HepG2 (cell line): ENCODE measurements around the gene TMEM141.

Source experiments
- KLF16 ChIP-seq, 2 experiments: sonication (generic) in 1 of 2; formaldehyde crosslinking in 1 of 2; IDR thresholded peaks; 2 replicates each; pipeline versions ENCODE4 v1.6.1 to v1.8.0; 2016 to 2023; ENCODE audit warnings: missing genetic modification reagents in 2 of 2, missing compliant biosample characterization in 1 of 2
- MYC ChIP-seq: sonication (generic); formaldehyde crosslinking; IDR thresholded peaks from 2 replicates; pipeline ENCODE4 v1.9.0; 2021; ENCODE audit warnings: missing genetic modification reagents, borderline replicate concordance
- POLR2A ChIP-seq, 2 experiments: IDR thresholded peaks; 2 replicates each; pipeline ENCODE4 v1.6.1; 2011; ENCODE audit warnings: low read depth in 2 of 2, low read length in 2 of 2, mild to moderate bottlenecking in 1 of 2, moderate library complexity in 1 of 2; ENCODE audit not compliant: insufficient read depth in 1 of 2
- RFX5 ChIP-seq: IDR thresholded peaks from 2 replicates; pipeline ENCODE4 v1.6.1; 2011; ENCODE audit warnings: low read depth, low read length, improper control_type of control experiment
- TARDBP ChIP-seq: sonication (generic); formaldehyde crosslinking; IDR thresholded peaks from 2 replicates; pipeline ENCODE4 v1.8.0; 2022; ENCODE audit warnings: mild to moderate bottlenecking, missing genetic modification reagents
- ZNF101 ChIP-seq: sonication (generic); formaldehyde crosslinking; IDR thresholded peaks from 2 replicates; pipeline ENCODE4 v1.4.0; 2020; ENCODE audit warnings: mild to moderate bottlenecking, low read depth, missing genetic modification reagents, borderline replicate concordance
- ZNF256 ChIP-seq: sonication (generic); formaldehyde crosslinking; conservative IDR thresholded peaks from 2 replicates; pipeline ENCODE4 v1.4.0; 2020; ENCODE audit warnings: missing genetic modification reagents
- TF ChIP-seq, protein P1 (sequence below), 2 experiments: IDR thresholded peaks; 2 replicates each; pipeline ENCODE4 v1.6.1; 2011 to 2012; ENCODE audit warnings: low read length in 2 of 2, borderline replicate concordance in 1 of 2, low read depth in 1 of 2, mild to moderate bottlenecking in 1 of 2, moderate library complexity in 1 of 2
- TF ChIP-seq, protein P2 (sequence below): sonication (generic); formaldehyde crosslinking; IDR thresholded peaks from 2 replicates; pipeline ENCODE4 v1.8.0; 2022; ENCODE audit warnings: missing genetic modification reagents, mild to moderate bottlenecking, borderline replicate concordance
- TF ChIP-seq, protein P3 (sequence below): sonication (generic); formaldehyde crosslinking; conservative IDR thresholded peaks from 2 replicates; pipeline ENCODE4 v1.8.1; 2023; ENCODE audit warnings: missing genetic modification reagents
- TF ChIP-seq, protein P4 (sequence below): sonication (generic); formaldehyde crosslinking; IDR thresholded peaks from 2 replicates; pipeline ENCODE4 v1.4.0; 2020; ENCODE audit warnings: missing genetic modification reagents
- TF ChIP-seq, protein P5 (sequence below): sonication (generic); formaldehyde crosslinking; IDR thresholded peaks from 2 replicates; pipeline ENCODE4 v1.4.0; 2020; ENCODE audit warnings: low read depth, mild to moderate bottlenecking, missing genetic modification reagents
- TF ChIP-seq, protein P6 (sequence below): sonication (generic); formaldehyde crosslinking; IDR thresholded peaks from 2 replicates; pipeline ENCODE4 v1.4.0; 2020; ENCODE audit warnings: missing genetic modification reagents
- TF ChIP-seq, protein P7 (sequence below): sonication (generic); formaldehyde crosslinking; IDR thresholded peaks from 2 replicates; pipeline ENCODE4 v1.5.0; 2020; ENCODE audit warnings: mild to moderate bottlenecking, missing genetic modification reagents, moderate library complexity

DNA sequence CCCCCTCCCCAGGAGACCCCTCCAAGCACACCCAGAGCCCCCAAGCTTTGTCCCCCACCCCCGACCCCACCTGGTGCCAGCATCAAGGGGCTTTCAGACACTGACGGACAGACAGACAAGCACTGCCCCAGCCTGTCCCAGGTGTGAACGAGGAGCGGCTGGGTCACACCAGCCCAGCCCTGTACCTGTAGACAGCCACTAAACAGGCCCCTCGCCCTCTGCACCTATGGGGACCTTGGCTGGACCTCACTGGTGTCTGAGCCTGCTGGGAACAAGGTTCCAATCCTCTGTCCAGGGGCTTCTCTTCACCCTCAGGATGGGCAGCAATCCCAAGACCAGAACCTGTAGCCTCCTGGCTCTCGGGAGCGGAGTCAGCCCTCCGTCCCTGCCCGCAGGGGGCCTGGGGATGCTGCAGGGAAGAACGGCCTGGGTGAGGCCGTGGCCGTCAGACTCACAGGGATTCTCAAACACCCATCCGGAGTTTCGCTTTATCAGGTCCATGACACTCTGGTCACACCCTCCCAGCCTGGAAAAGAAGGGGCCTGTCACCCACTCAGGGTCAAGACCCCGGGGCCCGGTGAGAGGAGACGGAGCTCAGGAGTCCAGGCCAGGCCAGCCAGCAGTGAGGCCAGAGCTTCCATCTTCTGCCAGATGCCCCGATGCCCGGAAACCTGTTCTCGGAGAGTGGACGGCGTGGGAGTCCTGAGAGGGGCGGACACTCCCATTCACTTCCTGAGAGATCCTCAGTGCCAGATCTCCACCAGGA, 45.6 kb upstream of the TMEM141 start:
- TF ChIP-seq ZNF101 (CRISPR knock-in tag) = no peak
- no peak for TF ChIP-seq ZNF256 (CRISPR knock-in tag)
- TF ChIP-seq, protein P1, sequence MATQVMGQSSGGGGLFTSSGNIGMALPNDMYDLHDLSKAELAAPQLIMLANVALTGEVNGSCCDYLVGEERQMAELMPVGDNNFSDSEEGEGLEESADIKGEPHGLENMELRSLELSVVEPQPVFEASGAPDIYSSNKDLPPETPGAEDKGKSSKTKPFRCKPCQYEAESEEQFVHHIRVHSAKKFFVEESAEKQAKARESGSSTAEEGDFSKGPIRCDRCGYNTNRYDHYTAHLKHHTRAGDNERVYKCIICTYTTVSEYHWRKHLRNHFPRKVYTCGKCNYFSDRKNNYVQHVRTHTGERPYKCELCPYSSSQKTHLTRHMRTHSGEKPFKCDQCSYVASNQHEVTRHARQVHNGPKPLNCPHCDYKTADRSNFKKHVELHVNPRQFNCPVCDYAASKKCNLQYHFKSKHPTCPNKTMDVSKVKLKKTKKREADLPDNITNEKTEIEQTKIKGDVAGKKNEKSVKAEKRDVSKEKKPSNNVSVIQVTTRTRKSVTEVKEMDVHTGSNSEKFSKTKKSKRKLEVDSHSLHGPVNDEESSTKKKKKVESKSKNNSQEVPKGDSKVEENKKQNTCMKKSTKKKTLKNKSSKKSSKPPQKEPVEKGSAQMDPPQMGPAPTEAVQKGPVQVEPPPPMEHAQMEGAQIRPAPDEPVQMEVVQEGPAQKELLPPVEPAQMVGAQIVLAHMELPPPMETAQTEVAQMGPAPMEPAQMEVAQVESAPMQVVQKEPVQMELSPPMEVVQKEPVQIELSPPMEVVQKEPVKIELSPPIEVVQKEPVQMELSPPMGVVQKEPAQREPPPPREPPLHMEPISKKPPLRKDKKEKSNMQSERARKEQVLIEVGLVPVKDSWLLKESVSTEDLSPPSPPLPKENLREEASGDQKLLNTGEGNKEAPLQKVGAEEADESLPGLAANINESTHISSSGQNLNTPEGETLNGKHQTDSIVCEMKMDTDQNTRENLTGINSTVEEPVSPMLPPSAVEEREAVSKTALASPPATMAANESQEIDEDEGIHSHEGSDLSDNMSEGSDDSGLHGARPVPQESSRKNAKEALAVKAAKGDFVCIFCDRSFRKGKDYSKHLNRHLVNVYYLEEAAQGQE (IDR thresholded peaks at IDR 0.05; ENCODE audit: borderline replicate concordance in 1 of 2, low read depth in 1 of 2, low read length in 2 of 2) = no peak
- TF ChIP-seq, protein P2, sequence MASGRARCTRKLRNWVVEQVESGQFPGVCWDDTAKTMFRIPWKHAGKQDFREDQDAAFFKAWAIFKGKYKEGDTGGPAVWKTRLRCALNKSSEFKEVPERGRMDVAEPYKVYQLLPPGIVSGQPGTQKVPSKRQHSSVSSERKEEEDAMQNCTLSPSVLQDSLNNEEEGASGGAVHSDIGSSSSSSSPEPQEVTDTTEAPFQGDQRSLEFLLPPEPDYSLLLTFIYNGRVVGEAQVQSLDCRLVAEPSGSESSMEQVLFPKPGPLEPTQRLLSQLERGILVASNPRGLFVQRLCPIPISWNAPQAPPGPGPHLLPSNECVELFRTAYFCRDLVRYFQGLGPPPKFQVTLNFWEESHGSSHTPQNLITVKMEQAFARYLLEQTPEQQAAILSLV (CRISPR knock-in tag) = no peak
- TF ChIP-seq, protein P3, sequence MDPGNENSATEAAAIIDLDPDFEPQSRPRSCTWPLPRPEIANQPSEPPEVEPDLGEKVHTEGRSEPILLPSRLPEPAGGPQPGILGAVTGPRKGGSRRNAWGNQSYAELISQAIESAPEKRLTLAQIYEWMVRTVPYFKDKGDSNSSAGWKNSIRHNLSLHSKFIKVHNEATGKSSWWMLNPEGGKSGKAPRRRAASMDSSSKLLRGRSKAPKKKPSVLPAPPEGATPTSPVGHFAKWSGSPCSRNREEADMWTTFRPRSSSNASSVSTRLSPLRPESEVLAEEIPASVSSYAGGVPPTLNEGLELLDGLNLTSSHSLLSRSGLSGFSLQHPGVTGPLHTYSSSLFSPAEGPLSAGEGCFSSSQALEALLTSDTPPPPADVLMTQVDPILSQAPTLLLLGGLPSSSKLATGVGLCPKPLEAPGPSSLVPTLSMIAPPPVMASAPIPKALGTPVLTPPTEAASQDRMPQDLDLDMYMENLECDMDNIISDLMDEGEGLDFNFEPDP (CRISPR knock-in tag) = no peak
- TF ChIP-seq POLR2A (IDR thresholded peaks at IDR 0.05; ENCODE audit: insufficient read depth in 1 of 2, low read depth in 2 of 2, low read length in 2 of 2) = no peak
- TF ChIP-seq, protein P4, sequence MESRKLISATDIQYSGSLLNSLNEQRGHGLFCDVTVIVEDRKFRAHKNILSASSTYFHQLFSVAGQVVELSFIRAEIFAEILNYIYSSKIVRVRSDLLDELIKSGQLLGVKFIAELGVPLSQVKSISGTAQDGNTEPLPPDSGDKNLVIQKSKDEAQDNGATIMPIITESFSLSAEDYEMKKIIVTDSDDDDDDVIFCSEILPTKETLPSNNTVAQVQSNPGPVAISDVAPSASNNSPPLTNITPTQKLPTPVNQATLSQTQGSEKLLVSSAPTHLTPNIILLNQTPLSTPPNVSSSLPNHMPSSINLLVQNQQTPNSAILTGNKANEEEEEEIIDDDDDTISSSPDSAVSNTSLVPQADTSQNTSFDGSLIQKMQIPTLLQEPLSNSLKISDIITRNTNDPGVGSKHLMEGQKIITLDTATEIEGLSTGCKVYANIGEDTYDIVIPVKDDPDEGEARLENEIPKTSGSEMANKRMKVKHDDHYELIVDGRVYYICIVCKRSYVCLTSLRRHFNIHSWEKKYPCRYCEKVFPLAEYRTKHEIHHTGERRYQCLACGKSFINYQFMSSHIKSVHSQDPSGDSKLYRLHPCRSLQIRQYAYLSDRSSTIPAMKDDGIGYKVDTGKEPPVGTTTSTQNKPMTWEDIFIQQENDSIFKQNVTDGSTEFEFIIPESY (CRISPR knock-in tag) = no peak
- TF ChIP-seq TARDBP (CRISPR knock-in tag) = no peak
- TF ChIP-seq, protein P5, sequence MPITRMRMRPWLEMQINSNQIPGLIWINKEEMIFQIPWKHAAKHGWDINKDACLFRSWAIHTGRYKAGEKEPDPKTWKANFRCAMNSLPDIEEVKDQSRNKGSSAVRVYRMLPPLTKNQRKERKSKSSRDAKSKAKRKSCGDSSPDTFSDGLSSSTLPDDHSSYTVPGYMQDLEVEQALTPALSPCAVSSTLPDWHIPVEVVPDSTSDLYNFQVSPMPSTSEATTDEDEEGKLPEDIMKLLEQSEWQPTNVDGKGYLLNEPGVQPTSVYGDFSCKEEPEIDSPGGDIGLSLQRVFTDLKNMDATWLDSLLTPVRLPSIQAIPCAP (CRISPR knock-in tag) = no peak
- TF ChIP-seq, protein P6, sequence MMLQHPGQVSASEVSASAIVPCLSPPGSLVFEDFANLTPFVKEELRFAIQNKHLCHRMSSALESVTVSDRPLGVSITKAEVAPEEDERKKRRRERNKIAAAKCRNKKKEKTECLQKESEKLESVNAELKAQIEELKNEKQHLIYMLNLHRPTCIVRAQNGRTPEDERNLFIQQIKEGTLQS = no peak
- TF ChIP-seq, protein P7, sequence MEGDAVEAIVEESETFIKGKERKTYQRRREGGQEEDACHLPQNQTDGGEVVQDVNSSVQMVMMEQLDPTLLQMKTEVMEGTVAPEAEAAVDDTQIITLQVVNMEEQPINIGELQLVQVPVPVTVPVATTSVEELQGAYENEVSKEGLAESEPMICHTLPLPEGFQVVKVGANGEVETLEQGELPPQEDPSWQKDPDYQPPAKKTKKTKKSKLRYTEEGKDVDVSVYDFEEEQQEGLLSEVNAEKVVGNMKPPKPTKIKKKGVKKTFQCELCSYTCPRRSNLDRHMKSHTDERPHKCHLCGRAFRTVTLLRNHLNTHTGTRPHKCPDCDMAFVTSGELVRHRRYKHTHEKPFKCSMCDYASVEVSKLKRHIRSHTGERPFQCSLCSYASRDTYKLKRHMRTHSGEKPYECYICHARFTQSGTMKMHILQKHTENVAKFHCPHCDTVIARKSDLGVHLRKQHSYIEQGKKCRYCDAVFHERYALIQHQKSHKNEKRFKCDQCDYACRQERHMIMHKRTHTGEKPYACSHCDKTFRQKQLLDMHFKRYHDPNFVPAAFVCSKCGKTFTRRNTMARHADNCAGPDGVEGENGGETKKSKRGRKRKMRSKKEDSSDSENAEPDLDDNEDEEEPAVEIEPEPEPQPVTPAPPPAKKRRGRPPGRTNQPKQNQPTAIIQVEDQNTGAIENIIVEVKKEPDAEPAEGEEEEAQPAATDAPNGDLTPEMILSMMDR (CRISPR knock-in tag) = no peak
- no peak for TF ChIP-seq KLF16 (CRISPR knock-in tag; IDR thresholded peaks at IDR 0.05)
- no peak for TF ChIP-seq RFX5
- no peak for TF ChIP-seq MYC (CRISPR knock-in tag)
